IPS-20b (cell line): ENCODE data around the gene ZFYVE19.

ENCODE experiments used
- H3K27ac ChIP-seq: one replicate; pipeline ENCODE4 v1.5.1; 2013; ENCODE audit warnings: low read length
- H3K27me3 ChIP-seq: 2 replicates; pipeline ENCODE4 v1.6.1; 2013; ENCODE audit warnings: mild to moderate bottlenecking, low read length, inconsistent platforms; ENCODE audit not compliant: insufficient read depth
- H3K36me3 ChIP-seq: 2 replicates; pipeline ENCODE4 v1.6.1; 2013; ENCODE audit warnings: low read depth, mild to moderate bottlenecking, inconsistent platforms, low read length, moderate library complexity; ENCODE audit not compliant: insufficient read depth
- H3K4me1 ChIP-seq: 2 replicates; pipeline ENCODE4 v1.6.1; 2013; ENCODE audit warnings: mild to moderate bottlenecking, control low read depth, inconsistent platforms, low read length, moderate library complexity; ENCODE audit not compliant: insufficient read depth
- H3K4me3 ChIP-seq: 2 replicates; pipeline ENCODE4 v1.5.1; 2013; ENCODE audit warnings: mild to moderate bottlenecking, low read length, inconsistent platforms
- H3K9ac ChIP-seq: 2 replicates; pipeline ENCODE4 v1.6.1; 2013; ENCODE audit warnings: low read depth, mild to moderate bottlenecking, inconsistent platforms, low read length, moderate library complexity
- H3K9me3 ChIP-seq: 2 replicates; pipeline ENCODE4 v1.6.1; 2013; ENCODE audit warnings: mild to moderate bottlenecking, low read depth, low read length, inconsistent platforms; ENCODE audit not compliant: insufficient read depth

The ZFYVE19 gene

GRCh38 chr15:40768521-40769273 is 38.2 kb upstream of the ZFYVE19 start:
- peaks cover 17% of the 10 kb centered on the region for H3K4me1 ChIP-seq
- H3K9me3 ChIP-seq: no peaks in the 10 kb centered on the region
- H3K9ac ChIP-seq: no peak overlapping the region
- H3K36me3 ChIP-seq: peaks cover 13% of the 10 kb centered on the region
- peaks cover 10% of the 10 kb centered on the region; the same call in 1 of the 2 replicates for H3K27me3 ChIP-seq
- no peak overlapping the region for H3K4me3 ChIP-seq
- H3K27ac ChIP-seq: no peak overlapping the region

GRCh38 chr15:40769274-40770146 is 37.4 kb upstream of the ZFYVE19 start, which contains the start of gene C15orf62:
C15orf62 (plus strand) TSS chr15:40769980; CDS start chr15:40770496, 516 bp downstream.
- no peak within 1 kb of the TSS for H3K9ac ChIP-seq
- no peak within 1 kb of the TSS for H3K4me3 ChIP-seq
- H3K27me3 ChIP-seq: peaks cover 5% of the 10 kb centered on the region; the same call in 1 of the 2 replicates
- H3K27ac ChIP-seq: no peak within 1 kb of the TSS
- peaks cover 17% of the 10 kb centered on the region for H3K4me1 ChIP-seq
- no peaks in the 10 kb centered on the region for H3K9me3 ChIP-seq
- H3K36me3 ChIP-seq: peaks cover 21% of the 10 kb centered on the region

GRCh38 chr15:40770147-40770721 is 36.7 kb upstream of the ZFYVE19 start:
- Histone ChIP-seq H3K36me3 (peaks cover 26% of the 10 kb centered on the region), H3K4me1 (peaks cover 12% of the 10 kb centered on the region), H3K4me3 (no peak overlapping the region), H3K9me3 (no peaks in the 10 kb centered on the region), H3K9ac (no peak overlapping the region), H3K27me3 (no peaks in the 10 kb centered on the region), H3K27ac (no peak overlapping the region)

- Histone ChIP-seq H3K4me1 (peaks cover 3% of the 10 kb centered on the region), H3K9ac (no peak overlapping the region), H3K27me3 (no peaks in the 10 kb centered on the region), H3K4me3 (no peak overlapping the region), H3K9me3 (no peaks in the 10 kb centered on the region), H3K36me3 (peaks cover 35% of the 10 kb centered on the region), H3K27ac (no peak overlapping the region)
Measured at GRCh38 chr15:40771242-40771641, 35.6 kb upstream of the ZFYVE19 start.

GRCh38 chr15:40772014-40772413 is 34.9 kb upstream of the ZFYVE19 start:
- no peak overlapping the region for H3K4me3 ChIP-seq
- no peaks in the 10 kb centered on the region; the same call in 1 of the 2 replicates for H3K4me1 ChIP-seq
- peaks cover 42% of the 10 kb centered on the region for H3K36me3 ChIP-seq
- H3K27me3 ChIP-seq: no peaks in the 10 kb centered on the region
- no peak overlapping the region for H3K27ac ChIP-seq
- H3K9me3 ChIP-seq: no peaks in the 10 kb centered on the region
- no peak overlapping the region for H3K9ac ChIP-seq

- H3K9ac ChIP-seq: no peak overlapping the region
- H3K27me3 ChIP-seq: no peaks in the 10 kb centered on the region
- peaks cover 47% of the 10 kb centered on the region for H3K36me3 ChIP-seq
- no peaks in the 10 kb centered on the region for H3K9me3 ChIP-seq
- H3K27ac ChIP-seq: no peak overlapping the region
- H3K4me1 ChIP-seq: no peaks in the 10 kb centered on the region
- no peak overlapping the region for H3K4me3 ChIP-seq
Measured at GRCh38 chr15:40773496-40773895, 33.4 kb upstream of the ZFYVE19 start.

GRCh38 chr15:40773902-40774301 is 33.0 kb upstream of the ZFYVE19 start:
- Histone ChIP-seq H3K27ac (no peak overlapping the region), H3K4me1 (no peaks in the 10 kb centered on the region), H3K9me3 (no peaks in the 10 kb centered on the region), H3K27me3 (no peaks in the 10 kb centered on the region), H3K9ac (no peak overlapping the region), H3K36me3 (peaks cover 48% of the 10 kb centered on the region), H3K4me3 (no peak overlapping the region)

GRCh38 chr15:40775007-40775406 is 31.9 kb upstream of the ZFYVE19 start:
- Histone ChIP-seq H3K36me3 (peaks cover 53% of the 10 kb centered on the region), H3K27ac (no peak overlapping the region), H3K4me1 (no peaks in the 10 kb centered on the region), H3K27me3 (no peaks in the 10 kb centered on the region), H3K4me3 (no peak overlapping the region), H3K9me3 (no peaks in the 10 kb centered on the region), H3K9ac (no peak overlapping the region)

GRCh38 chr15:40775740-40776536 is 31.0 kb upstream of the ZFYVE19 start:
- H3K4me1 ChIP-seq: no peaks in the 10 kb centered on the region
- no peaks in the 10 kb centered on the region for H3K9me3 ChIP-seq
- no peaks in the 10 kb centered on the region for H3K27me3 ChIP-seq
- no peak overlapping the region for H3K27ac ChIP-seq
- no peak overlapping the region for H3K4me3 ChIP-seq
- H3K36me3 ChIP-seq: peaks cover 53% of the 10 kb centered on the region
- H3K9ac ChIP-seq: no peak overlapping the region

GRCh38 chr15:40776537-40777141 is 30.2 kb upstream of the ZFYVE19 start:
- Histone ChIP-seq H3K9me3 (no peaks in the 10 kb centered on the region), H3K27me3 (no peaks in the 10 kb centered on the region), H3K4me1 (no peaks in the 10 kb centered on the region), H3K4me3 (no peak overlapping the region), H3K9ac (no peak overlapping the region), H3K27ac (no peak overlapping the region), H3K36me3 (peaks cover 53% of the 10 kb centered on the region)
